Left ventricle myocardium inferior (tissue), 1 donor: ENCODE data around the gene RAD51B. TPM values are rescaled to one million over a fixed set of nuclear protein-coding genes. Genes with fewer than 3 reads are reported as not detected.

Source experiments
- DNase-seq: peaks from one replicate; pipeline ENCODE4 v3.0.0-alpha.2; 2020
- H3K27ac ChIP-seq: fragments of 200-600 bp; replicated peaks from 2 replicates; pipeline ENCODE4 v1.8.0; 2021
- H3K27me3 ChIP-seq: fragments of 200-600 bp; 2 replicates; pipeline ENCODE4 v1.8.0; 2021; ENCODE audit warnings: low read depth
- H3K36me3 ChIP-seq: fragments of 200-600 bp; 2 replicates; pipeline ENCODE4 v1.8.0; 2021
- H3K4me1 ChIP-seq: fragments of 200-600 bp; 2 replicates; pipeline ENCODE4 v1.8.0; 2021
- H3K4me3 ChIP-seq: fragments of 200-600 bp; 2 replicates; pipeline ENCODE4 v1.8.0; 2021; ENCODE audit warnings: mild to moderate bottlenecking, moderate library complexity
- H3K9me3 ChIP-seq: fragments of 200-600 bp; replicated peaks from 2 replicates; pipeline ENCODE4 v1.8.0; 2021
- CTCF ChIP-seq: fragments of 200-600 bp; IDR thresholded peaks from 2 replicates; pipeline ENCODE4 v1.8.0; 2021; ENCODE audit warnings: antibody characterized with exemption, mild to moderate bottlenecking, borderline replicate concordance
- intact Hi-C: fragments of 100-400 bp; cut with micrococcal nuclease; formaldehyde crosslinking; loops from one replicate; pipeline ENCODE4 v1.11.0; 2022
- total RNA-seq: library from RNA; stranded (reverse); fragmentation: NEBNext Ultra II Directional; extraction: Animal tissue kit (Norgen Biotek cat#: 25700); gene quantifications from one replicate; pipeline ENCODE4 v1.2.1, GENCODE V29; 2021
- donor health status: DM: no; HTN: yes; CAD: no; lungs with severe emphysema.

RAD51B gene
- total RNA-seq, 1 donor from 2014 or later, result 2.4 TPM

- intact Hi-C loops, result no loop called here
- DNase-seq, result no peak
- no peak for TF ChIP-seq CTCF
- Histone ChIP-seq H3K9me3 (peaks cover 20% of the 10 kb centered on the region), H3K4me1 (peaks cover 18% of the 10 kb centered on the region), H3K27ac (no peak overlapping the region), H3K27me3 (peaks cover 11% of the 10 kb centered on the region), H3K4me3 (no peak overlapping the region), H3K36me3 (peaks cover 7% of the 10 kb centered on the region)
These were observed 286.2 kb downstream of the RAD51B start for GRCh38 chr14:68105816-68106215.

- Histone ChIP-seq H3K9me3 (peaks cover 14% of the 10 kb centered on the region), H3K27me3 (peaks cover 18% of the 10 kb centered on the region), H3K4me1 (peaks cover 25% of the 10 kb centered on the region), H3K27ac (no peak overlapping the region), H3K36me3 (peaks cover 7% of the 10 kb centered on the region), H3K4me3 (no peak overlapping the region)
- DNase-seq, result no peak
- TF ChIP-seq CTCF, result no peak
- intact Hi-C loops, result no loop called here
These were observed 286.9 kb downstream of the RAD51B start for GRCh38 chr14:68106456-68106855.

GRCh38 chr14:68106905-68107304 is 287.3 kb downstream of the RAD51B start:
- peaks cover 20% of the 10 kb centered on the region for H3K27me3 ChIP-seq
- H3K4me1 ChIP-seq, result peaks cover 28% of the 10 kb centered on the region
- TF ChIP-seq CTCF, result no peak
- H3K27ac ChIP-seq, result no peak overlapping the region
- intact Hi-C loops, result no loop called here
- H3K4me3 ChIP-seq, result no peak overlapping the region
- H3K9me3 ChIP-seq, result peaks cover 10% of the 10 kb centered on the region
- DNase-seq, result no peak
- peaks cover 2% of the 10 kb centered on the region for H3K36me3 ChIP-seq

- Histone ChIP-seq H3K36me3 (no peaks in the 10 kb centered on the region), H3K4me1 (peaks cover 28% of the 10 kb centered on the region), H3K4me3 (no peak overlapping the region), H3K27me3 (peaks cover 20% of the 10 kb centered on the region), H3K9me3 (no peaks in the 10 kb centered on the region), H3K27ac (no peak overlapping the region)
- no peak for DNase-seq
- intact Hi-C loops, result no loop called here
- TF ChIP-seq CTCF, result no peak
These were observed 289.7 kb downstream of the RAD51B start for GRCh38 chr14:68109132-68109900.

GRCh38 chr14:68111097-68111852 is 291.7 kb downstream of the RAD51B start:
- Histone ChIP-seq H3K27me3 (peaks cover 12% of the 10 kb centered on the region), H3K4me1 (peaks cover 17% of the 10 kb centered on the region), H3K36me3 (no peaks in the 10 kb centered on the region), H3K27ac (no peak overlapping the region), H3K9me3 (no peaks in the 10 kb centered on the region), H3K4me3 (no peak overlapping the region)
- DNase-seq, result no peak
- intact Hi-C loops, result no loop called here
- no peak for TF ChIP-seq CTCF
